Measurements from ENCODE around the gene OSBPL2. TPM values are rescaled to one million over a fixed set of nuclear protein-coding genes. Genes with fewer than 3 reads are reported as not detected.

The OSBPL2 gene
- total RNA-seq, 4 donors from 2014 or later, result 24.3 to 35.9 (median 26.3) TPM

GRCh38 chr20:62266851-62267250, 28.5 kb downstream of the OSBPL2 start:
- no peak for TF ChIP-seq CTCF (IDR thresholded peaks at IDR 0.05)
- no peak for ATAC-seq (ENCODE audit: low FRiP score)
- DNase-seq (ENCODE audit: low spot score), result no peak

GRCh38 chr20:62267543-62267942, 29.2 kb downstream of the OSBPL2 start:
- ATAC-seq (ENCODE audit: low FRiP score) (no peak), DNase-seq (ENCODE audit: low spot score) (no peak)
- no peak for TF ChIP-seq CTCF (IDR thresholded peaks at IDR 0.05)

- ATAC-seq (ENCODE audit: low FRiP score), result no peak
- TF ChIP-seq CTCF (IDR thresholded peaks at IDR 0.05), result no peak
Observed at GRCh38 chr20:62268228-62268900, 30.0 kb downstream of the OSBPL2 start.

GRCh38 chr20:62269378-62269777, 31.1 kb downstream of the OSBPL2 start:
- no peak for TF ChIP-seq CTCF (IDR thresholded peaks at IDR 0.05)
- ATAC-seq (ENCODE audit: low FRiP score) (no peak), DNase-seq (ENCODE audit: low spot score) (no peak)

More at GRCh38 chr20:62268228-62268900, 30.0 kb downstream of the OSBPL2 start:
- no peak for DNase-seq (ENCODE audit: low spot score)

GRCh38 chr20:62269871-62270270, 31.6 kb downstream of the OSBPL2 start:
- no peak for TF ChIP-seq CTCF (IDR thresholded peaks at IDR 0.05)
- DNase-seq (ENCODE audit: low spot score) (no peak), ATAC-seq (ENCODE audit: low FRiP score) (no peak)

- no peak for TF ChIP-seq CTCF (IDR thresholded peaks at IDR 0.05)
- DNase-seq (ENCODE audit: low spot score) (no peak), ATAC-seq (ENCODE audit: low FRiP score) (no peak)
Observed at GRCh38 chr20:62272200-62272599, 33.9 kb downstream of the OSBPL2 start.

- no peak for ATAC-seq (ENCODE audit: low FRiP score)
- no peak for DNase-seq (ENCODE audit: low spot score)
- no peak for TF ChIP-seq CTCF (IDR thresholded peaks at IDR 0.05)
Observed at GRCh38 chr20:62273416-62273815, 35.1 kb downstream of the OSBPL2 start.

Data from omental fat pad (tissue), 4 donors.